ENCODE results near the gene LRRC8E.
A peak's percentile ranks its signal among the peaks of the same experiment; 100 is the strongest.

Gene LRRC8E

DNA sequence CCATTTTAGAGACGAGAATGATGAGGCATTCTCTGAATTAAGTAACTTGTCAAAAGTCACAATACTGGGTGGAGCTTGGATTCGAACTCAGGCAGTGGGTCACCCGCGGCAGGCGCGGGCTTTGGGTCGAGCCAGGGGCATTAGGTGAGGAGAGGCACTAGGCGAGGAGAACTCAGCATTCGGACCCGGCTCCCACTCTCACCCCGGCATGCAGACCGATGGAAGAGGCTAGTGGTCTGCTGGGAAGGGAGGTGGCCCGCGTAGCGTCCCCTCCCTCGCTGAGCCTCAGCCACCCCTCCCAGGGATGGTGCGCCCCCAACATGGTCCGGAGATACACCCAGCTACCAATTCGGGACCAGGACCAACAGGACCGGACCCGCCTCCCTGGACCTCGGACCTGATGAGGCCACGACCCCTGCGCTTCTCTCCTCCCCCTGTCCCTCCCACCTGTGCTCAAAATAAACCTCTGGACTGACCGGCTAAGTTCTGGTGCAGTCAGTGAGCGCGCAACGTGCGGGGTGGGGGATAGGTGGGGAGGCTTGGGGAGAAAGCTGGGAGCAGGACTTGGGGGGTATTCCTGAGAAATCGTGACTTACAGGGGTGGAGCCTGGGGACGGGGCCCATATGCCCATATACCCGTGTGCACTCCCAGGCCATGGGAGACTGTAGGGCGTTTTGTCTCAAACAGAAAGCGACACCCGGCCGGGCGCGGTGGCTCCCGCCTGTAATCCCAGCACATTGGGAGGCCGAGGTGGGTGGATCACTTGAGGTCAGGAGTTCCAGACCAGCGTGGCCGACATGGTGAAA, 30.5 kb downstream of the LRRC8E start:
- no peak for DNase-seq (ENCODE audit: low spot score)

DNA sequence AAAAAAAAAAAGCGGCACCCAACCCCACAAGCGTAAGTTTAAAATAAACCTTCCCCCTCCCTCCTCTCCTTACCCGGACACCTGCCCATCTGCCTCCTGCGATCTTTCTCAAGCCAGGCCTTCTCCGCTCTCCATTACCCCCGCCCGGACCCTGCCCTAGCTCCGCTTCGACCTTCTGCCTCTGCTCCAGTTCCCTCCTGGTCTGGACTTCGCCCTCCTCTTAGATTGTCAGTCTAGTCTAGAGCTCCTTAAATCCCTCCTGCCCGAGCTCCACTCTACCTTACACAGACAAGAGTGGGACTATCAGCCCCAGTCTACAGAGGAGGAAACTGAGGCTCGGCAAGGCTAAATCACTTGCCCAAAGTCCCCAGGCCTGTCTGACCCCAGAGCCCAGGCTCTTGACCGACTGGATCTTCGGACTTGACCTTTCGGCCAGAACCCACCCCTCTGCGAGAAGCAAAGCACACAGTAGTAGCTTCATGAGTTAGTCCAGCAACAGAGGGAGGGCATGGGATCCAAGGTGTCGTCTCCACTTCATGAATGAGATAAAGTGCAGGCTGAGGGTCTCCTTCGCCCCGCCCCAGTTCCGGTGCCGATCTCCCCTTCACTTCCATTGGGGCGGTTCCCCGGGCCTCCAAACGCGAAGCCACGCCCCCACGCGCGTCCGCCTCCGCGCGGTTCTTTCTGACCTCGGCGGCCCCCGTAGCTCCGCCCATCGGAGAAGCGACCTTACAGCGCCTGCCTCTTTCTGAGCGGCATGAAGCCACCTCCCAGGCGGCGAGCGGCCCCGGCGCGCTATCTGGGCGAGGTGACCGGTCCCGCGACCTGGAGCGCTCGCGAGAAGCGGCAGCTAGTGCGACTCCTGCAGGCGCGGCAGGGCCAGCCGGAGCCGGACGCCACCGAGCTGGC, 31.6 kb downstream of the LRRC8E start, which contains the start of gene SNAPC2:
TSS of gene SNAPC2 (plus strand) at position 729 of the 909 bp plus-strand sequence. CDS start at position 758, 29 bp downstream.
- DNase-seq (ENCODE audit: low spot score): peak; percentile 95

DNA sequence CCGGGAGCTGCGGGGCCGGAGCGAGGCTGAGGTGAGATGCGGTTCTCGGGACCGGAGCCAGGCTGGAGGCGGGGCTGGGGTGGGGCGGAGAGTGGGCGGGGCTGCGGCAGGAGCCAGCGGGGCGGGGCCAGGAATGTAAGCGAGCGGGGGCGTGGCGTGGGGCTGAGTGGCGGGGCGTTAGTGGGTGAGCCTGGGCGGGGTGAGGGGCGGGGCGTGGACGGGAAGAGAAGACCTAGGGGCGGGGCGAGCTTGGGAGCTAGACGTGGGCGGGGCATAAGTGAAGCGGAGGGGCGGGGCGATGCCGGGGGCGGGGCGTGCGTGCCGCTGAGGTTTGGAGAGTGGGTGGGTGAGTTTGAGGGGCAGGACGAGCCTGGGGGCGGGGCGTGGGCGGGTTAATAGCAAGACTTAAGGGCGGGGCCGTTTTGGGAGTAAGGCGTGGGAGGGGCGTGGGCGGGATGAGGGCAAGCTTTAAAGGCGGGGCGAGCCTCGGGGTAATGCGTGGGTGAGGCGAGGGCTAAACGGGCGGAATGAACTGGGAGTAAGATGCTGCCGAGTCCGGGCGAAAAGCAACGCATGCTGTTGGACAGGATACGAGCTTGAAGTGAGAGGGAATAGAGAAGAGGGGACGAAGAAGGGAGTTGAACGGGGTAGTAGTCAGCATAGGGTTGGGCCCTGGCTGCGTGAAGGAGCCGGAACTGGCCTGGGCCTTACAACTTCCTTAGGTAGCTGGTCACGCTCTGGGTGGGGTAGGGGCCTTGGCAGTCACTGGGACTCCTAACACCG, 32.4 kb downstream of the LRRC8E start:
- peak; percentile 85 for DNase-seq (ENCODE audit: low spot score)

DNA sequence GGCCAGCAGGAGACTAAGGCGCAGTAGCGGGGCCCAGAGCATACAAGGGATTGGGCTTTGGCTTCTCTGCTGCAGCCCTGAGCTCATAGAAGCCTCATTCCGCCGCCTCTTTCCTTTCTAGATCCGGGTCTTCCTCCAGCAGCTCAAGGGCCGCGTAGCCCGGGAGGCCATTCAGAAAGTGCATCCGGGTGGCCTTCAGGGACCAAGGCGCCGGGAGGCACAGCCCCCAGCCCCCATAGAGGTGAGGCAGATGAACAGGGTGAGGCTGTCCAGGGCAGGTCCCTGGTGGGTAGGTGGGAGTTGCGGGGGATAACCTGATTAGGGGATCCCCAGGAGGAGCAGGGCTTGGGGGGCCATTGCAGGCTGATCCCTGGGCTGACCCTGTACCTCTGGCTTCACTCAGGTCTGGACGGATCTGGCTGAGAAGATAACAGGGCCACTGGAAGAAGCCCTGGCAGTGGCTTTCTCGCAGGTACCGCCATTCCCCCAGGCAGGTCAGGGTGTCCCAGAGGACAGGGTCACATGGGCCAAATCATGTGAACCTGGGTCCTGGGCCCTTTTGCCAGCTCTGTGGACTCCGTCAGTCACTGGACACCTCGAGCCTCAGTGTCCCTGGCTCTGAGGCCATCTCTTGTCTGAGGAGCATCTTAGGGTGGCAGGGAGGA, 33.1 kb downstream of the LRRC8E start:
- DNase-seq (ENCODE audit: low spot score): no peak

DNA sequence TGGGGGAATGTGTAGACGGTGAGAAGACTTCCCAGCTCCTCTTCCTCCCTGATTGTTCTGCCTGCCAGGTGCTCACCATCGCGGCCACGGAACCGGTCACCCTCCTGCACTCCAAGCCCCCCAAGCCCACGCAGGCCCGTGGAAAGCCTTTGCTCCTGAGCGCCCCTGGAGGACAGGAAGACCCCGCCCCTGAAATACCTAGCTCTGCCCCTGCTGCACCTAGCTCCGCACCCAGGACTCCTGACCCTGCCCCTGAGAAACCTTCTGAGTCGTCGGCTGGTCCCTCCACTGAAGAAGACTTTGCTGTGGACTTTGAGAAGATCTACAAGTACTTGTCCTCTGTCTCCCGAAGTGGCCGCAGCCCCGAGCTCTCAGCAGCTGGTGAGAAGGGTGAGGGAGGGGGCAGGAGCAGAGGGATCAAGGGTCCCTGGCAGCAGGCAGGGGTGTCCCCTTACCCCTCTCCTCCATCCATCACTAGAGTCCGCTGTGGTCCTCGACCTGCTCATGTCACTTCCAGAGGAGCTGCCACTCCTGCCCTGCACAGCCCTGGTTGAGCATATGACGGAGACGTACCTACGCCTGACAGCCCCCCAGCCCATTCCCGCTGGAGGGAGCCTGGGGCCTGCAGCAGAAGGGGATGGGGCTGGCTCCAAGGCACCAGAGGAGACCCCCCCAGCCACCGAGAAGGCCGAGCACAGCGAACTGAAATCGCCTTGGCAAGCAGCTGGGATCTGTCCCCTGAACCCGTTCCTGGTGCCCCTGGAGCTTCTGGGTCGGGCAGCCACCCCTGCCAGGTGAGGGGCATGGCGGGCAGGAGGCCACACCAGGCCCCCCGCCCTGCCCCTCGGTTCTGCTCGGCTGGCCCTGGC, 33.9 kb downstream of the LRRC8E start:
- no peak for DNase-seq (ENCODE audit: low spot score)

DNA sequence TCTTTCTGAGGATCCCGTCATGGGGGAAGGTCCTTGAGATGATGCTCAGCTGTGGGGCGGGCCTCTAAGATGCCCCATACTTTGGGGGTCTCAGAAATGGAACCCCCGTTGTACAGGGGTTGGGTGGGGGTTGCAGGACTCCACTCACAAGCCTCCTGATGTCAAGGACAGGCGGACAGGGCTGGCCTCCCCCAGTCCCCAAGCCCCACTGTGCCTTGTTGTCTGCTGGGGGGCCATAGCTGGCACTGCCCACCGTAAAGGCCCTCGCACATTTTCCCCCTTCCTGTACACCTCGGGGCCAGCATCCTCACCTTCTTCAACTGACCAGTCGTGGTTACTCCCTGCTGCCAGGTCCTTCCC, 34.5 kb downstream of the LRRC8E start:
- DNase-seq (ENCODE audit: low spot score): no peak

DNA sequence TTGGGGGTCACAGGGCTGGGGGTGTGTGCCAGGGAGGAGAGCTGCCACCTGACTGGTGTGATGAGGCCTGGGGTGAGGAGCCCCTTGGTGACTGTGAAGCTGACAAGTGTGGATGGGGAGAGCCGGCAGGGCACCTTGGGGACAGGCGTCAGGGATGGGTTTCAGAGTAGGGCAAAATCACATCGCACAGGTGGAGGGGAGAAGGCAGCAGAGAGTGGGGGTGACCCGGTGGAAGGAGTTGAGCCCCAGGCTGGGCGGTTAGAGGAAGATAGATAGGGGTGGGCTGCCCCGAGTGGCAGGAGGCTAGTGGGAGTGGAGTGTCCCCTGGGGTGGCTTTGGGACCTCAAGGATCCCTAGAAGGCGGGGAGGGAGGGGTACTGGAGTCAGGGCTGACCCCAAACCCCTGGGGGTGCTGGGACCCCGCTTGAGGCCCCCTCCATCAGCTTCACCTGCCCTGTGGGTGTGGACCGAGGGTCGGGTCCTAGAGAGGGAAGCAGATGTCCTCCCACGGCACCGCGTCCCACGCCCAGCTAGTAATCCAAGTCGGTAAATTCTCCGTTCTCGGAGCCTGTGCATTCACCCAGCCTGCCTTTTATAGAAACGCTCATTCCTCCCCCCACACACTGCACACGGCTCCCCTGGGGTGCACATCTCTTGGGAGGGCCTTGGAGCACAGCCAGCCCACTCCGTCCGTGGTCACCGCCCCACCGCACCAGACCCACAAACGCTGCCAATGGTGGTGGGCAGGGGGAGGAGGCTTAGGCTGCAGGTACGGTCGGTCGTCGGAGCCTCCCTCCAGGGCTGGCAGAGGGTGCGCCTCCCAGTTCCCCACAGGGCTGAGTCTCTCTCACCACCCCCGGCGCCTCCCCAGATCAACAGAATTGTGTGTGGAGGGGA, 35.2 kb downstream of the LRRC8E start:
- DNase-seq (ENCODE audit: low spot score): no peak

DNA sequence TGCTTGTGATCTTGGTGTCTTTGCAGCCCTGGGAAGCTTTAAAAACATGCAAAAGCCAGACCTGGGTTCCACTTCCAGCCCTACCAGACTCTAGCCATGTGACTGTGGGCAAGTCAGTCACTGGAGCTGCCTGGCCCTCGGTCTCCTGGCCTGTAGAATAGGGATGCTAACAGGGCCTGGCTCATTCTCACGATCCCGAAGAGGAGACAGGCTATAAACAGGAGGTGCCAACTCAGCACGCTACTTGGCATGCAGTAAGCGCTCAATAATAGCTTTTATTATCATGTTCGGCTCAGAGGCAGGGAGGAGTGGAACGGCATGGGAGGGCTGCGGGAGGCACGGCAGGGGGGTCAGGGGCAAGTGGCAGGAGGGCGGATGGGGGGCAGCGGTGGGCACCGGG, 35.9 kb downstream of the LRRC8E start:
- no peak for DNase-seq (ENCODE audit: low spot score)

DNA sequence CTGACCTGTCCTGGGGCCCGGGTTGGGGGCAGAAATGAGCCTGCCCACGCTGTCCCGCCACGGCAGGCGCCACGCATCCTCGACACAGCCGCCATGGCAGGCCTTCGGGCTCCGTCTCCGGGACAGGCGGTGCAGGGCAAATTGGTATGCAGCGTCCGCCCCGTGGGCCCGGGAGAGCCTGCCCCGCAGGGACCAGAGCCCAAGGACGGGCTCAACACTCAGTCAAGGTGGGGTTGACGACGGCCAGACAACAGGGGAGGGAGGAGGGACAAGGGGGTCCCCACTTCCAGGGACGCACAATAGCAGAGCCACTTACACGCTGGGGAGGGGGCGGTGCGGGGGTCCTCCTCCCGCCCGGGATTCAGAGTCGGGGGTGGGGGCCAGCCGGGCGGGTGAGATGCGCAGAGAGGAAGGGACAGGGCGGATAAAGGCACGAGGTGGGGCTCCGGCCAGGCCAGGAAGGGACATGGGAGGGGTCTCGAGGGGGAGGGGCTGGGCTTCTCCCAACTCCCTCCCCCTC, 36.4 kb downstream of the LRRC8E start:
- no peak for DNase-seq (ENCODE audit: low spot score)

DNA sequence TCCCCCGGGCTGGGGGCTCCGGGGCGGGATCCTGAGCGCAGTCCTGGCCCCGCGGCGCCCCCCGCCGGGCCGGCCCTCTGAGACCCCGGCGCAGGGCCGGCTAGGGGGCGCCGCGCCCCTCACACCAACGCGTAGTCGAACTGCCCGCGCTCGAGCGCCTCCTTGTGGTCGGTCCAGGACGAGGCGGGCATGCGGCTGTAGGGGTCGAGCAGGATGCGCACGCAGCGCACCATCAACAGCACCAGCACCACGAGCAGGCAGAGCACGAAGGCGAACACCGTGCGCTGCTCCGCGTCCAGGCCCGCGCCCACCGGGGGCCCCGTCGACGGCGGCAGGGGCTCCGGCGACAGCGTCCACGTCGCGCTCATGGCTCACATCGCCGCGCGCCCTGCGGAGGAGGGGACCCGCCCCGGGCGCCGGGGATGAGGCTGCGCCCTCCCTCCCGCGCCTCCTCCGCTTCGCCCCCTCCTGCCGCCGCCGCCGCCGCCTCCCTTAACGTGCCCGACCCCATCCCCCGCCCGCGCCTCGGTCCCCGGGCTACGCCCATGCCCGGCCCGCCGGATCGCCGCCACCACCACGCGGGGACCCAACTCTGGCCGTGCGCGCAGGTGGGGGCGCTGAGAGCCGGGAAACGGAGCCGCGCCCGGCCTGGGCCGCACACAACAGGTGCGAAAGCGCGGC, 37.0 kb downstream of the LRRC8E start:
- DNase-seq (ENCODE audit: low spot score): peak; percentile 85

DNA sequence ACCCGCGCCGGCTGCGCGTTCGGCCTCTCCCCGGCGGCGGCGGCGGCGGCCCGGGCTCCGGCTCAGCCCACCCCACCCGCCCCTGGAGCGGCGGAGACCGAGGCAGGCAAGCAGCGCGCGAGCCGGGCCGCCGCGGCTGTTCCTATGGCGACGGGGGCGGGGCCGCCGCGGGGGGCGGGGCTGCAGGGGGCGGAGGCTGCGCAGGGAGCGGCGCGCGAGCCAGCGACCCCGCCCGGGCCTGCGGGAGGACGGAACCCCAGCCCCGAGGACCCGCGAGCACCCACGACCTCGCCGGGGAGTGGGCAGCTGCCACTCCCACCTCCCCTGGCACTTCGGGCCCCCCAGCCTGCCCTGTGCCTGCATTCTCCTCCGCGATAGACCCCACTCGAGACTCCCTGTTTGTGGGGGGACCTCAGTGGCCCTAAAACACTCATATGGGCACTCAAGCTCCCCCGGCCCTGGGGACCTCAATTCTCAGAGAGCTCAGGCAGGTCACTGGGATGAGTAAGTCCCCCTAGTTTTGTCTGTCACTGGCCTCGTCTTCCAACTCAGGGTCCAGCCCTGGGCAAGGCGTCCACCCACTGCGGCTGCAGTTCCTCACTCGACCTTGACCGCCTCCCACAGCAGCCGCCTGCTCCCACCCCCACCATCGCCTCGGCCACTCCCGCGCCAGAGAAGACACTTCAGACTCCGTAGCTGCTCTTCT, 37.9 kb downstream of the LRRC8E start, which contains the start of gene CTXN1:
TSS of gene CTXN1 (minus strand) at position 115 of the 706 bp plus-strand sequence. CDS start 597 bp downstream, outside the sequence.
- no peak for DNase-seq (ENCODE audit: low spot score)

DNA sequence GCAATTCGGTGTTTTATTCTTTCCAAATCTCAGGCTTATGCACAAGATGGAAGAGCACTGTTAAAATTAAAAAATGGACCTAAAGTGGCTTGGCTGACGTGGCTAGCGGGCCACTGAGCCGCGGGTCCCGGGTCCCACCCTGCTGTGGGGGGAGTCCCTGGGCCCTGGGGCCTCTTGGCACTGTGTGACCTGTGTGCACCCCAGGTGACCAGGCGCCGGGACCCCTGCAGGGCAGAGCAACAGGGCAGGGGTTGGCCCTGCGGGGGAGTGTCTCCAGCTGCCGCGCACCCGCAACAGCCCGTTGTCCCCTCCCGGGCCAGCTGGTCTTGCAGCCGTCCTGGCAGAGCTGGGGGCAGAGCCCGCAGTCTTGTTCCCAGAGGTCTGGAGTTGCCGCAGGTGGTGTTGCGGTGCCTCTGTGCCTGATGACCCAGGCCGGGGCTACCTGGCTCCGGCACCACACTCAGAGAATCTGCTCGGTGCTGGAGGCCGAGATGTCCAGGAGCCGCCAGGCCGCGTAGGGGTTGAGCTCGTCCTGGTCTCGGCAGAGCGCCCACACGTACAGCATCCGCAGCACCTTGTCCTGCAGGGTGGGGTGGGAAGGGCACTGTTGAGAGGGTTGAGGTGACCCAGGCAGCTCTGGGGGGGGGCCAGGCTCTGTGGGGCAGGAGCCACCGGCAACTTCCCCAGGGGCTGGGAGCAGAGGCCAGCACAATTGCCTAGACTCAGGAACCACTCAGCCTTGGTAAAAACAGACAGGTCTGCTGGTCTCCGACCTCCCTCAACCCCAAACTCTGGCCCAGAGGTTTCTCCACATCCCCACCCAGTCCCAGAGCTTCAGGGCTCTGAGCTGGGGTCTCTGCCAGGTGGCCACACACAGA, 38.7 kb downstream of the LRRC8E start:
- no peak for DNase-seq (ENCODE audit: low spot score)

DNA sequence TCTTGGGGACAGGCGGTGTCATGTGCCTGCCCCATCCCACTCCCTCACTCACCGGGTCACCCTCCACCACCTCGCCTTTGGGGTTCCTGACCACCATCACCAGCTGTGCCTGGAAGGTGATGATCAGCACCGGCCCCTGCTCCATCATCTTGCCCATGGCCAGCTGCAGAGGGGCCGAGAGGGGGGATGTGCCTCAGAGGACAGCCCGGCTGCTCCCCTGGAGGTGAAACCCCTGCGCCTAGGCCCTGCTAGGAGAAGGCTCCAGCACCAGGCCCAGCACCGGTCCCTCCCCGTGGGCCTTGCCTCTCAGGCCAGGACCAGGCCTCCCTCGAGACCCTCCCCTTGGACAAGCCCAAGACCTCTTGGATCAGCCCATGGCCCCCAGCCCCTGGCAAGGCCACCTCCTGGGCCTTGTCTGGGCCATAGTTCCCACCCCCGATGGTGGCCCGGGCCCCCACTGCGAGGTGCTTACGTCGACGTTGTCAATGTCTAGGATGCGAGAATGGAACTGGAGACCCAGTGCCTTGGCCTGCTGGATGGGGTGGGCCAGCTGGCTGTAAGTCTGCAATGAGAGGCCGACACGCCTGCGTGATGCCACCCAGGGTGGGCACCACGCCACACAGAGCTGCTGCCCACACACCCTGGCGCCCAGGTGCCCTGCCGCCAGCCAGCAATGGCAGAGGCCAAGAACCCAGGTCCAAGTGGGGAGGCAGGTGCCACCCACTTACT, 39.5 kb downstream of the LRRC8E start:
- DNase-seq (ENCODE audit: low spot score): no peak

DNA sequence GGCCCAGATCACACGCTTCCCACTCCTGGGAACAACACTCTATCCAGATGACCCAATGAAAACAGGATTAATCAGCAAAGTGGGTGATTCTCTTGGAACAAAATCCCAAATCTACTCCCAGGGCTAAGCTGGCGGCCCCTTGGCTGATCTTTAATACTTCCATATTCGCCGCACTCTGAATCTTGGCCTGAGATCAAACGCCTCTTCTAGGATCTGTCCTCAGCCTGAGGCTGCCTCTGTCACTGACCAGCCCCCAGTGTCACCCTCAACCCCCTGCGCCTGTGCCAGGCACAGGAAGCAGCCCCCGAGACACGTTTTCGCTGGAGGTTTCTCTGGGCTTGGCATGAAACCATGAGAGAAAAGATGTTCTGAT, 40.0 kb downstream of the LRRC8E start:
- no peak for DNase-seq (ENCODE audit: low spot score)

DNA sequence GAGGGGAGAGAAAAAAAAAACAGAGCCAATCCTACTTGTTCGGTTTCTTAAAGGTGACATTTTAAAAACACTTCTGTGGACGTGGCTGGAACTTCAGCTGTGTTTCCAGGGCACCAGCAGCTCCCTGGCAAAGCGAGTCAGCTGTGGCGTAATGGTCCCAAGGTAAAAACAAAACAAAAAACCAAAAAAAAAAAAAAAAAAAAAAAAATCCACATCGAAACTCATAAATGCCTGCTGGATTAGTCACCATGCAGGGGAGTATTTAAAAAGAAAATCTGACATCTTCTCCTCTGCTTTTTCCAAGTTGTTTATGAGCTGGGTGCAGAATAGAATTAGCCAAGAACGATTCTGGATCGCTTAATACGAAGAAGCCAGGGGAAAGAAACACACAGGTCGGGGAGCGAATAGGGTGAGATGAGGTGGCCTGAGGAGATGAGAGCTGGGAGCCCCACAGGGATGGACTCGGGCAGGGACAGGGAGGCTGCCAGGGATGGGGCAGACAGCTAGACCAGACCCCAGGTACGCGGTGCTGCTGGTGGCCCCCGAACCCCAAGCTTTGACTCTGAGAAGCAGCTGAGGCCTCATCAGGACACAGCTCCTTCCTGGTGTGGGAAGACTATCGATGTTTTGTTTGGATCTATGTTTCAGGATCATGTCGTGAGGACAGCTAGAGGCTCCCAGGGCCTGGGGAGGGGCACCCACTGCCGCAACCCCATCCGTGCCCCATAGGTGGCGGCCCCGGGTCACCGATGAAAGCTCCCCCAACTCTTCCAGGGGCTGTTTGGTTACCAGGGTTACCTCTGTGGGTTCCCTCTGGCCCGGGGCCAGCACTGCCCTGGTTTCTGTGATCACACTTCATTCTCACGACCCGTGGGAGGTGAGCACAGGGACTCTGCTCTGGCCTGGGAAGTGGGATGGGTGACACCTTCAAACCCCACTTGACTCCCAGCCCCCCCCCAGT, 40.7 kb downstream of the LRRC8E start:
- no peak for DNase-seq (ENCODE audit: low spot score)

Measured in SK-N-DZ (cell line).